ENCODE measurements around the gene SLAMF1. TPM values are rescaled to one million over a fixed set of nuclear protein-coding genes. Genes with fewer than 3 reads are reported as not detected.
A peak's percentile ranks its signal among the peaks of the same experiment; 100 is the strongest.

The SLAMF1 gene
- total and polyA plus RNA-seq, 2 experiments from 2014 or later: not detected

DNA sequence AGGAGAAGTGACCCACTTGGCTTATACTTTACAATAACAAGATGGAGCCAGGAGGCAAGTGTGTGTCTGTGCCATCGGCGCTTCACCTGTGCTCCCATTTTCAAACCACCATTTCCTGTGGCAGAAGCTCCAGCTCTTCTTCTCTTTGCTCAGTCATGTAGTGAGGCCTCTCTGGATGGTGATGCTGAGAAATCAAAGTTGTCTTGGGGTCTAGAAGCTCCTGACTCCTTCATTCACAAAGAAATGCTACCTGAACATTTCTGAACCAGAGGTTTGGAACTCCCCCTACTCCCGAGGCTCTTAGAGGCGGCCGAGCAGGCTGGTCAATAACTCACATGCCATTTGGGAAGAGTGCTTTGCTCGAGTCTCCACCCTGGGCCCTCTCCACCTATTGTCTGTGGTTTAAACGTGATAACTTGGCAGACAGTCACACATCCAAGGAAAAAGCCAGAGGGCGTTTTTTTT is 18.0 kb downstream of the SLAMF1 start:
- H3K9me3 Mint-ChIP-seq: no peaks in the 10 kb centered on the region
- no peak overlapping the region for H3K27ac ChIP-seq (ENCODE audit: low read depth)
- H3K27me3 Mint-ChIP-seq (ENCODE audit: insufficient read depth, low read depth, poor library complexity): no peaks in the 10 kb centered on the region
- no peak overlapping the region for H3K4me3 ChIP-seq
- no peaks in the 10 kb centered on the region for H3K36me3 ChIP-seq (ENCODE audit: insufficient read depth)
- H3K79me2 ChIP-seq (replicated peaks; ENCODE audit: insufficient read depth): no peaks in the 10 kb centered on the region
- no peak overlapping the region for H3K4me2 ChIP-seq
- H2AFZ ChIP-seq: peak overlapping the region; percentile 81
- H4K20me1 ChIP-seq (replicated peaks; ENCODE audit: insufficient read depth): no peaks in the 10 kb centered on the region
- H3K4me1 Mint-ChIP-seq: no peaks in the 10 kb centered on the region
- H3K27me3 ChIP-seq (ENCODE audit: insufficient read depth): no peaks in the 10 kb centered on the region
- peaks cover 15% of the 10 kb centered on the region for H3K9me2 ChIP-seq (ENCODE audit: insufficient read depth)
- H3K36me3 Mint-ChIP-seq (ENCODE audit: low read depth): no peaks in the 10 kb centered on the region
- H3K27ac Mint-ChIP-seq: no peak overlapping the region
- H3F3A ChIP-seq (replicated peaks; ENCODE audit: low read depth): no peaks in the 10 kb centered on the region
- ATAC-seq (no peak), DNase-seq (ENCODE audit: low spot score) (no peak)
- TF ChIP-seq CREB1 (CRISPR knock-in tag; IDR thresholded peaks at IDR 0.05; ENCODE audit: low read depth) (no peak), EZH2 (IDR thresholded peaks at IDR 0.05; ENCODE audit: low read depth, unreplicated experiment) (no peak), NANOG (IDR thresholded peaks at IDR 0.05; ENCODE audit: borderline replicate concordance) (no peak), ETS1 (IDR thresholded peaks at IDR 0.05) (no peak), POLR2AphosphoS5 (IDR thresholded peaks at IDR 0.05; ENCODE audit: low read depth) (no peak), JUNB (IDR thresholded peaks at IDR 0.05; ENCODE audit: unreplicated experiment) (no peak), REST (IDR thresholded peaks at IDR 0.05; ENCODE audit: unreplicated experiment) (no peak), ZNF331 (CRISPR knock-in tag; IDR thresholded peaks at IDR 0.05; ENCODE audit: low read depth) (no peak), ZNF462 (CRISPR knock-in tag; IDR thresholded peaks at IDR 0.05) (no peak), EZH2phosphoT487 (IDR thresholded peaks at IDR 0.05; ENCODE audit: unreplicated experiment) (no peak), STAT1 (IDR thresholded peaks at IDR 0.05; ENCODE audit: unreplicated experiment) (no peak), ZNF114 (CRISPR knock-in tag; IDR thresholded peaks at IDR 0.05) (no peak)
- TF ChIP-seq, protein P1, sequence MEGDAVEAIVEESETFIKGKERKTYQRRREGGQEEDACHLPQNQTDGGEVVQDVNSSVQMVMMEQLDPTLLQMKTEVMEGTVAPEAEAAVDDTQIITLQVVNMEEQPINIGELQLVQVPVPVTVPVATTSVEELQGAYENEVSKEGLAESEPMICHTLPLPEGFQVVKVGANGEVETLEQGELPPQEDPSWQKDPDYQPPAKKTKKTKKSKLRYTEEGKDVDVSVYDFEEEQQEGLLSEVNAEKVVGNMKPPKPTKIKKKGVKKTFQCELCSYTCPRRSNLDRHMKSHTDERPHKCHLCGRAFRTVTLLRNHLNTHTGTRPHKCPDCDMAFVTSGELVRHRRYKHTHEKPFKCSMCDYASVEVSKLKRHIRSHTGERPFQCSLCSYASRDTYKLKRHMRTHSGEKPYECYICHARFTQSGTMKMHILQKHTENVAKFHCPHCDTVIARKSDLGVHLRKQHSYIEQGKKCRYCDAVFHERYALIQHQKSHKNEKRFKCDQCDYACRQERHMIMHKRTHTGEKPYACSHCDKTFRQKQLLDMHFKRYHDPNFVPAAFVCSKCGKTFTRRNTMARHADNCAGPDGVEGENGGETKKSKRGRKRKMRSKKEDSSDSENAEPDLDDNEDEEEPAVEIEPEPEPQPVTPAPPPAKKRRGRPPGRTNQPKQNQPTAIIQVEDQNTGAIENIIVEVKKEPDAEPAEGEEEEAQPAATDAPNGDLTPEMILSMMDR (conservative IDR thresholded peaks at IDR 0.05; ENCODE audit: low read depth in 2 of 2): no peak
- H3K4me3 Mint-ChIP-seq: no peak overlapping the region
- no peaks in the 10 kb centered on the region for H3K4me1 ChIP-seq (ENCODE audit: insufficient read depth)

Data from GM23338 (cell line).